Measurements from ENCODE around the gene HBP1.

The HBP1 gene

GRCh38 chr7:107147464-107148393 lies 21.1 kb upstream of the HBP1 start:
- peak; percentile 84 for TF ChIP-seq CTCF (conservative IDR thresholded peaks at IDR 0.05; ENCODE audit: low read depth, low read length)
- DNase-seq (ENCODE audit: low read depth): peak; percentile 65

GRCh38 chr7:107148721-107149120 lies 20.1 kb upstream of the HBP1 start:
- DNase-seq (ENCODE audit: low read depth): no peak
- no peak overlapping the region for H3K4me3 ChIP-seq (ENCODE audit: low read depth, low read length)
- no peak for TF ChIP-seq CTCF (conservative IDR thresholded peaks at IDR 0.05; ENCODE audit: low read depth, low read length)

More at GRCh38 chr7:107147464-107148393, 21.1 kb upstream of the HBP1 start:
- no peak overlapping the region for H3K4me3 ChIP-seq (ENCODE audit: low read depth, low read length)

- no peak for DNase-seq (ENCODE audit: low read depth)
- H3K4me3 ChIP-seq (ENCODE audit: low read depth, low read length): no peak overlapping the region
- TF ChIP-seq CTCF (conservative IDR thresholded peaks at IDR 0.05; ENCODE audit: low read depth, low read length): no peak
These were observed 18.9 kb upstream of the HBP1 start for GRCh38 chr7:107149863-107150262.

- peak; percentile 64 for TF ChIP-seq CTCF (conservative IDR thresholded peaks at IDR 0.05; ENCODE audit: low read depth, low read length)
- peak; percentile 84 for DNase-seq (ENCODE audit: low read depth)
- H3K4me3 ChIP-seq (ENCODE audit: low read depth, low read length): no peak overlapping the region
These were observed 18.3 kb upstream of the HBP1 start for GRCh38 chr7:107150375-107151073.

GRCh38 chr7:107151538-107151937 lies 17.3 kb upstream of the HBP1 start:
- DNase-seq (ENCODE audit: low read depth): no peak
- H3K4me3 ChIP-seq (ENCODE audit: low read depth, low read length): no peak overlapping the region
- TF ChIP-seq CTCF (conservative IDR thresholded peaks at IDR 0.05; ENCODE audit: low read depth, low read length): no peak

- peak; percentile 70 for DNase-seq (ENCODE audit: low read depth)
- no peak overlapping the region for H3K4me3 ChIP-seq (ENCODE audit: low read depth, low read length)
- TF ChIP-seq CTCF (conservative IDR thresholded peaks at IDR 0.05; ENCODE audit: low read depth, low read length): no peak
These were observed 16.8 kb upstream of the HBP1 start for GRCh38 chr7:107152011-107152410.

Measured in choroid plexus epithelial cell (primary cell).